ENCODE measurements around the gene SLC23A2. TPM values are rescaled to one million over a fixed set of nuclear protein-coding genes. Genes with fewer than 3 reads are reported as not detected.

The SLC23A2 gene
- total RNA-seq, 1 experiment from 2014 or later, result 16.3 TPM

DNA sequence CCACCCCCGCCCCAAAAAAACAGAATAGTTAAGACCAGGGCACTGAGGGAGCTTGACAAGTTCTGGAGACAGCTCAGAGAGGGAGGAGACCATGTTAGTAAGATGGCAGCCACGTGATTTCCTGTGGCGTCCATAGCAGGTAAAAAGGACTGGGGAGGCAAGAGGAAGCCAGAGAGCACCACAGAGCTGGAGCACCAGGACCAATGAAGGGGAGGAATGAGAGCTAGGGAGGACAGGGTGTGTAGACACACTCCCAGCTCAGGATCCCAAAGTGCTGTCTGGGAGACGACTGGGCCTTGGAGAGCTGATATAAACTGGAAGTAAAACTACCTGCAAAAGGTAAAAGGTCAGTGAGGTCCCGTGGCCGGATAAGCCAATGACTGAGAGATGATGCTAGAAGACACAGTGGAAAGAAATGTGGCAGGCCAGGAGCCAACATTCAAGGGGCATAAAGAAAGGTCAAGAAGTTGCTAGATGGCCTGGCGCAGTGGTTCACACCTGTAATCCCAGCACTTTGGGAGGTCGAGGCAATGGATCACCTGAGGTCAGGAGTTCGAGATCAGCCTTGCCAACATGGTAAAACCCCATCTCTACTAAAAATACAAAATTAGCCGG, 39.0 kb downstream of the SLC23A2 start:
- ChIA-PET RAD21 (ENCODE audit: low non-redundant PET in 1 of 2, low total read pairs in 2 of 2, uncharacterized antibody in 2 of 2, unreplicated experiment in 2 of 2) (no interaction called here), POLR2A (no interaction called here), CTCF (interaction anchor here (1.2 kb wide), 1 partner anchor 139 kb away, joined by 3 read pairs; no protein-coding TSS in a partner anchor)
- no peaks in the 10 kb centered on the region for H4K20me1 ChIP-seq (ENCODE audit: insufficient read depth)
- H3K36me3 ChIP-seq (ENCODE audit: control insufficient read depth in 1 of 2, insufficient read depth in 2 of 2, low read length in 2 of 2), result no peaks in the 10 kb centered on the region
- H3K9ac ChIP-seq (ENCODE audit: low read length), result no peak overlapping the region
- ATAC-seq (no peak), DNase-seq (ENCODE audit: low read depth, low spot score) (no peak)
- no peak overlapping the region for H3K27ac ChIP-seq (ENCODE audit: low read depth, low read length)
- no peak overlapping the region for H3K4me3 ChIP-seq (replicated peaks in 1 of 2; ENCODE audit: low read depth in 1 of 2, low read length in 2 of 2)
- peaks cover 27% of the 10 kb centered on the region for H3K79me2 ChIP-seq (ENCODE audit: insufficient read depth, low read length)
- H3K9me3 ChIP-seq (ENCODE audit: control insufficient read depth in 1 of 2, insufficient read depth in 1 of 2, low read depth in 1 of 2, low read length in 2 of 2), result no peaks in the 10 kb centered on the region
- BruUV-seq (replicated peaks), result no TSS peak
- intact Hi-C loops (cut with micrococcal nuclease), result no loop called here
- H3K27me3 ChIP-seq (ENCODE audit: insufficient read depth, low read length), result no peaks in the 10 kb centered on the region
- H3K4me1 ChIP-seq (ENCODE audit: control insufficient read depth in 1 of 2, insufficient read depth in 2 of 2, low read length in 2 of 2), result peaks cover 12 to 32% of the 10 kb centered on the region in 2 experiments
- no peak overlapping the region for H3K4me2 ChIP-seq (ENCODE audit: low read length)
- H2AFZ ChIP-seq (ENCODE audit: low read depth, low read length, poor library complexity, severe bottlenecking), result no peak overlapping the region
- no peak for TF ChIP-seq ZFX (IDR thresholded peaks at IDR 0.05)
- TF ChIP-seq EGR1 (IDR thresholded peaks at IDR 0.05; ENCODE audit: low read depth), result no peak
- TF ChIP-seq EZH2 (IDR thresholded peaks at IDR 0.05), result no peak
- no peak for TF ChIP-seq POLR2A (IDR thresholded peaks at IDR 0.05; ENCODE audit: borderline replicate concordance, extremely low read depth, insufficient read depth, insufficient read length)
- TF ChIP-seq, protein P1, sequence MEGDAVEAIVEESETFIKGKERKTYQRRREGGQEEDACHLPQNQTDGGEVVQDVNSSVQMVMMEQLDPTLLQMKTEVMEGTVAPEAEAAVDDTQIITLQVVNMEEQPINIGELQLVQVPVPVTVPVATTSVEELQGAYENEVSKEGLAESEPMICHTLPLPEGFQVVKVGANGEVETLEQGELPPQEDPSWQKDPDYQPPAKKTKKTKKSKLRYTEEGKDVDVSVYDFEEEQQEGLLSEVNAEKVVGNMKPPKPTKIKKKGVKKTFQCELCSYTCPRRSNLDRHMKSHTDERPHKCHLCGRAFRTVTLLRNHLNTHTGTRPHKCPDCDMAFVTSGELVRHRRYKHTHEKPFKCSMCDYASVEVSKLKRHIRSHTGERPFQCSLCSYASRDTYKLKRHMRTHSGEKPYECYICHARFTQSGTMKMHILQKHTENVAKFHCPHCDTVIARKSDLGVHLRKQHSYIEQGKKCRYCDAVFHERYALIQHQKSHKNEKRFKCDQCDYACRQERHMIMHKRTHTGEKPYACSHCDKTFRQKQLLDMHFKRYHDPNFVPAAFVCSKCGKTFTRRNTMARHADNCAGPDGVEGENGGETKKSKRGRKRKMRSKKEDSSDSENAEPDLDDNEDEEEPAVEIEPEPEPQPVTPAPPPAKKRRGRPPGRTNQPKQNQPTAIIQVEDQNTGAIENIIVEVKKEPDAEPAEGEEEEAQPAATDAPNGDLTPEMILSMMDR (IDR thresholded peaks at IDR 0.05 in 2 of 3, conservative IDR thresholded peaks at IDR 0.05 in 1 of 3; ENCODE audit: borderline replicate concordance in 1 of 3, insufficient read depth in 1 of 3, low read depth in 2 of 3, low read length in 2 of 3), result no peak
- TF ChIP-seq JUND (IDR thresholded peaks at IDR 0.05), result no peak
- no peak for TF ChIP-seq ELF1 (IDR thresholded peaks at IDR 0.05; ENCODE audit: borderline replicate concordance, low read depth)
- TF ChIP-seq RAD21 (IDR thresholded peaks at IDR 0.05; ENCODE audit: low read depth), result no peak
- no peak for TF ChIP-seq EZH2phosphoT487 (IDR thresholded peaks at IDR 0.05; ENCODE audit: borderline replicate concordance)
- TF ChIP-seq SIN3A (IDR thresholded peaks at IDR 0.05; ENCODE audit: low read depth), result no peak
- no peak for TF ChIP-seq ZNF274 (IDR thresholded peaks at IDR 0.05; ENCODE audit: low read depth, low read length)
- TF ChIP-seq SP1 (IDR thresholded peaks at IDR 0.05; ENCODE audit: low read depth), result no peak
- H3K9me2 ChIP-seq (ENCODE audit: insufficient read depth), result no peaks in the 10 kb centered on the region
